ENCODE results near the gene VTI1A. TPM values are rescaled to one million over a fixed set of nuclear protein-coding genes. Genes with fewer than 3 reads are reported as not detected.

The VTI1A gene
- total RNA-seq, 6 experiments from 2014 or later = 11.2 to 26.2 (median 12.3) TPM

- no peaks in the 10 kb centered on the region for H3K27me3 ChIP-seq
- H3K4me3 ChIP-seq = no peak overlapping the region
- WGBS (ENCODE audit: insufficient coverage, low coverage, low lambda C conversion rate, missing lambda C conversion rate) = 100% methylated on average over 1 of the region's 1 CpG
- no peak overlapping the region for H3K27ac ChIP-seq
- H3K36me3 ChIP-seq = no peaks in the 10 kb centered on the region
- H3K9me3 ChIP-seq = no peaks in the 10 kb centered on the region
- DNase-seq (no peak), ATAC-seq (no peak)
- TF ChIP-seq POLR2A (IDR thresholded peaks at IDR 0.05) = no peak
- no peak for TF ChIP-seq CTCF (IDR thresholded peaks at IDR 0.05)
- intact Hi-C loops (cut with DNase I) = no loop called here
- no peaks in the 10 kb centered on the region for H3K4me1 ChIP-seq
These were observed 167.6 kb downstream of the VTI1A start for GRCh38 chr10:112614586-112614985.

DNA sequence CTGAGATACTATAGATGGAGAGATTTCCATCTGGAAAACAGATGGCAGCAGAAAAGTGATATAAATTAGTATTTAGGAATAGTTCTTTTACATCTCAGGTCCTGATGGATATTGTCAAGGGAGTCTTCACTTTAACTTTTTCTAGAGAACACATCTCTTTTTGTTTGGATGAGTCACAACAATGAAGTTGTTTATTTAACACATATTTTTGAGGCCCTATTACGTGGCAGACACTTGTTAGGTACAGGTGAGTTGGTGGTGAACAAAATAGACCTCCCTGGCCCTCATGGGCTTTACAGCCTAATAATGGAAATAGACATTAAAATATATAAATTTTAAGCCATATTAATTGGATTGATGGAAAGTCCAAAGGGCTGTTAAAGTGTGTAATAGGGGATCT is 168.3 kb downstream of the VTI1A start:
- no peaks in the 10 kb centered on the region for H3K9me3 ChIP-seq
- H3K36me3 ChIP-seq = no peaks in the 10 kb centered on the region
- intact Hi-C loops (cut with DNase I) = no loop called here
- H3K27me3 ChIP-seq = no peaks in the 10 kb centered on the region
- WGBS (ENCODE audit: insufficient coverage, low coverage, low lambda C conversion rate, missing lambda C conversion rate) = 92% methylated on average over 1 of the region's 1 CpG
- no peaks in the 10 kb centered on the region for H3K4me1 ChIP-seq
- ATAC-seq = no peak
- TF ChIP-seq POLR2A (IDR thresholded peaks at IDR 0.05) = no peak
- no peak for TF ChIP-seq CTCF (IDR thresholded peaks at IDR 0.05)
- no peak overlapping the region for H3K4me3 ChIP-seq
- H3K27ac ChIP-seq = no peak overlapping the region
- no peak for DNase-seq

GRCh38 chr10:112616647-112617046 is 169.6 kb downstream of the VTI1A start:
- H3K4me3 ChIP-seq = no peak overlapping the region
- no peaks in the 10 kb centered on the region for H3K36me3 ChIP-seq
- no peaks in the 10 kb centered on the region for H3K27me3 ChIP-seq
- intact Hi-C loops (cut with DNase I) = no loop called here
- no peaks in the 10 kb centered on the region for H3K9me3 ChIP-seq
- ATAC-seq = no peak
- no peak for DNase-seq
- H3K27ac ChIP-seq = no peak overlapping the region
- TF ChIP-seq POLR2A (IDR thresholded peaks at IDR 0.05) (no peak), CTCF (IDR thresholded peaks at IDR 0.05) (no peak)
- H3K4me1 ChIP-seq = no peaks in the 10 kb centered on the region

DNA sequence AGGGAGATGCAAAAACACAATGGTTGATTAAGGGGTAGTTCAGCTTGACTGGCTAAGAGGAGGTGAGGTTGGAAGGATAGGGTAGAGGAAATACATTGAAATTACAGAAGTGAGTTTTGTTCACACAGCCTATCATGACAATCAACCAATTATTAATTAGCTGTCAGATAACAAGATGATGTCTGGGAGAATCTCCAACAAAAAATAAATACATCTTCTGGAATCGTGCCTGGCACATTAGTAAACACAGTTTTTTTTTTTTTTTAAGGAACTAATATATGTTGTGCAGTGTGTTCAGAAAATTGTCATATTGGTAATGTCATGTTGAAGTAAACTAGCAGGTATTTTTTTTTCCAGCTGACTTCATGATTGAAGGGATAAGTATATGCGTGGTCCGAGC is 171.8 kb downstream of the VTI1A start:
- Histone ChIP-seq H3K4me3 (no peak overlapping the region), H3K4me1 (no peaks in the 10 kb centered on the region), H3K27ac (no peak overlapping the region), H3K9me3 (no peaks in the 10 kb centered on the region), H3K27me3 (no peaks in the 10 kb centered on the region), H3K36me3 (no peaks in the 10 kb centered on the region)
- WGBS (ENCODE audit: insufficient coverage, low coverage, low lambda C conversion rate, missing lambda C conversion rate) = 91% methylated on average over 3 of the region's 3 CpGs
- TF ChIP-seq POLR2A (IDR thresholded peaks at IDR 0.05) (no peak), CTCF (IDR thresholded peaks at IDR 0.05) (no peak)
- DNase-seq (no peak), ATAC-seq (no peak)
- intact Hi-C loops (cut with DNase I) = no loop called here

GRCh38 chr10:112619556-112619955 is 172.5 kb downstream of the VTI1A start:
- no peak for TF ChIP-seq CTCF (IDR thresholded peaks at IDR 0.05)
- no peak for TF ChIP-seq POLR2A (IDR thresholded peaks at IDR 0.05)
- intact Hi-C loops (cut with DNase I) = no loop called here
- Histone ChIP-seq H3K27me3 (no peaks in the 10 kb centered on the region), H3K4me1 (no peaks in the 10 kb centered on the region), H3K27ac (no peak overlapping the region), H3K4me3 (no peak overlapping the region), H3K36me3 (no peaks in the 10 kb centered on the region), H3K9me3 (no peaks in the 10 kb centered on the region)
- 92% methylated on average over 4 of the region's 4 CpGs for WGBS (ENCODE audit: insufficient coverage, low coverage, low lambda C conversion rate, missing lambda C conversion rate)
- DNase-seq (no peak), ATAC-seq (no peak)
